GM21737 (cell line): ENCODE measurements around the gene C19orf81.

Experiments used
- ATAC-seq: cut with Tn5 transposase; IDR thresholded peaks from one replicate; pipeline ENCODE4 v1.9.1; 2021; ENCODE audit warnings: mild to moderate bottlenecking, moderate library complexity; ENCODE audit not compliant: unreplicated experiment

Gene C19orf81

GRCh38 chr19:50677636-50678035, 28.4 kb downstream of the C19orf81 start:
- no peak for ATAC-seq

- no peak for ATAC-seq
These were observed 29.1 kb downstream of the C19orf81 start for GRCh38 chr19:50678323-50678722.

- no peak for ATAC-seq
These were observed 30.2 kb downstream of the C19orf81 start for GRCh38 chr19:50679177-50680125.

- no peak for ATAC-seq
These were observed 37.2 kb downstream of the C19orf81 start for GRCh38 chr19:50686310-50687032.

GRCh38 chr19:50688766-50689165, 39.5 kb downstream of the C19orf81 start:
- no peak for ATAC-seq

GRCh38 chr19:50690439-50690838, 41.2 kb downstream of the C19orf81 start:
- no peak for ATAC-seq

GRCh38 chr19:50693064-50693975, 44.1 kb downstream of the C19orf81 start:
- ATAC-seq: no peak

- no peak for ATAC-seq
These were observed 45.5 kb downstream of the C19orf81 start for GRCh38 chr19:50694815-50695145.

- ATAC-seq: no peak
These were observed 46.2 kb downstream of the C19orf81 start for GRCh38 chr19:50695251-50696093.

- ATAC-seq: no peak
These were observed 46.8 kb downstream of the C19orf81 start for GRCh38 chr19:50696094-50696483.

GRCh38 chr19:50697414-50698124, 48.3 kb downstream of the C19orf81 start:
- no peak for ATAC-seq

- no peak for ATAC-seq
These were observed 52.2 kb downstream of the C19orf81 start for GRCh38 chr19:50701367-50701985.

- no peak for ATAC-seq
These were observed 53.1 kb downstream of the C19orf81 start for GRCh38 chr19:50702158-50702870.

- ATAC-seq: no peak
These were observed 53.9 kb downstream of the C19orf81 start for GRCh38 chr19:50702871-50703829.

GRCh38 chr19:50703915-50704796, 54.9 kb downstream of the C19orf81 start:
- no peak for ATAC-seq

GRCh38 chr19:50705422-50706019, 56.3 kb downstream of the C19orf81 start:
- no peak for ATAC-seq
